ENCODE data around the gene BCL6.

DNA sequence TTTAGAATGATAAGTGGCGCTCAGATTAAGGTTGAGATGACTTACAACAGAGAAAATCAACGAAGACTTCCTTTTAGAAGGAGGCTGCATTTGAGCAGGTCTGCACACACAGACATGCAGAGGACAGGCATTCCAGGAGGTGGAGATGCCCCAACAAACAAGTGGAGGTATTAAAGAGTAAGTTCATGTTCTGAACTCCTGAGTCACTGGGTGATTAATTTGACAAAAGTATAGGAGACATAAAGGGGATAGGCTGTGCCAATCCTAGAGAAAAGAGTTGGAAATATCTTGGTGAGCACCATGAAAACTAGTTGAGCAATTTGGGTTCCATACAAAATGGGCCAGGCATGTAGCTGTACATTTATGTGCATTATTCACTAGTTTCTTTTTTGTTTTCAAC, 33.5 kb upstream of the BCL6 start:
- TF ChIP-seq FOXJ3 (CRISPR knock-in tag; IDR thresholded peaks at IDR 0.05; ENCODE audit: borderline replicate concordance) (no peak), FOXK1 (CRISPR knock-in tag; IDR thresholded peaks at IDR 0.05) (no peak), OVOL2 (CRISPR knock-in tag; IDR thresholded peaks at IDR 0.05; ENCODE audit: borderline replicate concordance) (no peak), CREM (CRISPR knock-in tag; IDR thresholded peaks at IDR 0.05) (no peak), TEAD4 (CRISPR knock-in tag; IDR thresholded peaks at IDR 0.05) (no peak), KAT7 (CRISPR knock-in tag; IDR thresholded peaks at IDR 0.05; ENCODE audit: borderline replicate concordance) (no peak), NR1H2 (CRISPR knock-in tag; IDR thresholded peaks at IDR 0.05) (no peak)
- TF ChIP-seq, protein P1, sequence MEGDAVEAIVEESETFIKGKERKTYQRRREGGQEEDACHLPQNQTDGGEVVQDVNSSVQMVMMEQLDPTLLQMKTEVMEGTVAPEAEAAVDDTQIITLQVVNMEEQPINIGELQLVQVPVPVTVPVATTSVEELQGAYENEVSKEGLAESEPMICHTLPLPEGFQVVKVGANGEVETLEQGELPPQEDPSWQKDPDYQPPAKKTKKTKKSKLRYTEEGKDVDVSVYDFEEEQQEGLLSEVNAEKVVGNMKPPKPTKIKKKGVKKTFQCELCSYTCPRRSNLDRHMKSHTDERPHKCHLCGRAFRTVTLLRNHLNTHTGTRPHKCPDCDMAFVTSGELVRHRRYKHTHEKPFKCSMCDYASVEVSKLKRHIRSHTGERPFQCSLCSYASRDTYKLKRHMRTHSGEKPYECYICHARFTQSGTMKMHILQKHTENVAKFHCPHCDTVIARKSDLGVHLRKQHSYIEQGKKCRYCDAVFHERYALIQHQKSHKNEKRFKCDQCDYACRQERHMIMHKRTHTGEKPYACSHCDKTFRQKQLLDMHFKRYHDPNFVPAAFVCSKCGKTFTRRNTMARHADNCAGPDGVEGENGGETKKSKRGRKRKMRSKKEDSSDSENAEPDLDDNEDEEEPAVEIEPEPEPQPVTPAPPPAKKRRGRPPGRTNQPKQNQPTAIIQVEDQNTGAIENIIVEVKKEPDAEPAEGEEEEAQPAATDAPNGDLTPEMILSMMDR (IDR thresholded peaks at IDR 0.05), result no peak
- TF ChIP-seq, protein P2, sequence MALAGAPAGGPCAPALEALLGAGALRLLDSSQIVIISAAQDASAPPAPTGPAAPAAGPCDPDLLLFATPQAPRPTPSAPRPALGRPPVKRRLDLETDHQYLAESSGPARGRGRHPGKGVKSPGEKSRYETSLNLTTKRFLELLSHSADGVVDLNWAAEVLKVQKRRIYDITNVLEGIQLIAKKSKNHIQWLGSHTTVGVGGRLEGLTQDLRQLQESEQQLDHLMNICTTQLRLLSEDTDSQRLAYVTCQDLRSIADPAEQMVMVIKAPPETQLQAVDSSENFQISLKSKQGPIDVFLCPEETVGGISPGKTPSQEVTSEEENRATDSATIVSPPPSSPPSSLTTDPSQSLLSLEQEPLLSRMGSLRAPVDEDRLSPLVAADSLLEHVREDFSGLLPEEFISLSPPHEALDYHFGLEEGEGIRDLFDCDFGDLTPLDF (CRISPR knock-in tag; IDR thresholded peaks at IDR 0.05), result no peak
- TF ChIP-seq, protein P3, sequence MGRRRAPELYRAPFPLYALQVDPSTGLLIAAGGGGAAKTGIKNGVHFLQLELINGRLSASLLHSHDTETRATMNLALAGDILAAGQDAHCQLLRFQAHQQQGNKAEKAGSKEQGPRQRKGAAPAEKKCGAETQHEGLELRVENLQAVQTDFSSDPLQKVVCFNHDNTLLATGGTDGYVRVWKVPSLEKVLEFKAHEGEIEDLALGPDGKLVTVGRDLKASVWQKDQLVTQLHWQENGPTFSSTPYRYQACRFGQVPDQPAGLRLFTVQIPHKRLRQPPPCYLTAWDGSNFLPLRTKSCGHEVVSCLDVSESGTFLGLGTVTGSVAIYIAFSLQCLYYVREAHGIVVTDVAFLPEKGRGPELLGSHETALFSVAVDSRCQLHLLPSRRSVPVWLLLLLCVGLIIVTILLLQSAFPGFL (CRISPR knock-in tag; IDR thresholded peaks at IDR 0.05; ENCODE audit: borderline replicate concordance), result no peak
- TF ChIP-seq, protein P4, sequence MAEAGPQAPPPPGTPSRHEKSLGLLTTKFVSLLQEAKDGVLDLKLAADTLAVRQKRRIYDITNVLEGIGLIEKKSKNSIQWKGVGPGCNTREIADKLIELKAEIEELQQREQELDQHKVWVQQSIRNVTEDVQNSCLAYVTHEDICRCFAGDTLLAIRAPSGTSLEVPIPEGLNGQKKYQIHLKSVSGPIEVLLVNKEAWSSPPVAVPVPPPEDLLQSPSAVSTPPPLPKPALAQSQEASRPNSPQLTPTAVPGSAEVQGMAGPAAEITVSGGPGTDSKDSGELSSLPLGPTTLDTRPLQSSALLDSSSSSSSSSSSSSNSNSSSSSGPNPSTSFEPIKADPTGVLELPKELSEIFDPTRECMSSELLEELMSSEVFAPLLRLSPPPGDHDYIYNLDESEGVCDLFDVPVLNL (CRISPR knock-in tag; IDR thresholded peaks at IDR 0.05; ENCODE audit: borderline replicate concordance, low read depth), result no peak
- TF ChIP-seq, protein P5, sequence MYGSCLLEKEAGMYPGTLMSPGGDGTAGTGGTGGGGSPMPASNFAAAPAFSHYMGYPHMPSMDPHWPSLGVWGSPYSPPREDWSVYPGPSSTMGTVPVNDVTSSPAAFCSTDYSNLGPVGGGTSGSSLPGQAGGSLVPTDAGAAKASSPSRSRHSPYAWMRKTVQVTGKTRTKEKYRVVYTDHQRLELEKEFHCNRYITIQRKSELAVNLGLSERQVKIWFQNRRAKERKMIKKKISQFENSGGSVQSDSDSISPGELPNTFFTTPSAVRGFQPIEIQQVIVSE (CRISPR knock-in tag; IDR thresholded peaks at IDR 0.05; ENCODE audit: borderline replicate concordance), result no peak
- TF ChIP-seq, protein P6, sequence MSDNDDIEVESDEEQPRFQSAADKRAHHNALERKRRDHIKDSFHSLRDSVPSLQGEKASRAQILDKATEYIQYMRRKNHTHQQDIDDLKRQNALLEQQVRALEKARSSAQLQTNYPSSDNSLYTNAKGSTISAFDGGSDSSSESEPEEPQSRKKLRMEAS (CRISPR knock-in tag; IDR thresholded peaks at IDR 0.05), result no peak

Measured in WTC11 (cell line).